GM12878 (cell line): ENCODE measurements around the gene DAPK2. TPM values are rescaled to one million over a fixed set of nuclear protein-coding genes. Genes with fewer than 3 reads are reported as not detected.

Experiments used
- ASH2L ChIP-seq: fragments of 300-600, 200-600 bp; sonication (generic); IDR thresholded peaks from 2 replicates; pipeline ENCODE4 v1.6.1; 2017; ENCODE audit warnings: low read depth, mild to moderate bottlenecking, borderline replicate concordance
- BMI1 ChIP-seq: fragments of 450-650 bp; IDR thresholded peaks from 2 replicates; pipeline ENCODE4 v1.6.1; 2016; ENCODE audit warnings: mild to moderate bottlenecking, moderate library complexity, borderline replicate concordance
- EZH2 ChIP-seq: IDR thresholded peaks from 2 replicates; pipeline ENCODE4 v1.6.1; 2012; ENCODE audit warnings: low read depth, mild to moderate bottlenecking, control low read depth, inconsistent platforms, low read length, borderline replicate concordance; ENCODE audit not compliant: control insufficient read depth
- FOS ChIP-seq: IDR thresholded peaks from 3 replicates; pipeline ENCODE4 v1.6.1; 2011; ENCODE audit warnings: borderline replicate concordance; ENCODE audit not compliant: insufficient read length; ENCODE audit errors: extremely low read depth
- GABPA ChIP-seq: IDR thresholded peaks from 2 replicates; pipeline ENCODE4 v1.6.1; 2014; ENCODE audit warnings: antibody characterized with exemption, low read depth, mild to moderate bottlenecking, inconsistent platforms
- HDAC6 ChIP-seq: fragments of 200-600 bp; sonication (generic); IDR thresholded peaks from one replicate; pipeline ENCODE4 v1.8.0; 2017; ENCODE audit warnings: antibody characterized with exemption; ENCODE audit not compliant: unreplicated experiment
- NFIC ChIP-seq: IDR thresholded peaks from 2 replicates; pipeline ENCODE4 v1.6.1; 2012; ENCODE audit warnings: low read depth, mild to moderate bottlenecking, inconsistent platforms, low read length, moderate library complexity
- NFYA ChIP-seq: IDR thresholded peaks from 2 replicates; pipeline ENCODE4 v1.6.1; 2011; ENCODE audit warnings: low read depth, mild to moderate bottlenecking, low read length, improper control_type of control experiment, borderline replicate concordance
- RAD21 ChIP-seq: IDR thresholded peaks from 2 replicates; pipeline ENCODE4 v1.6.1; 2011; ENCODE audit warnings: mild to moderate bottlenecking, low read depth, low read length, moderate library complexity; ENCODE audit not compliant: insufficient read depth
- RCOR1 ChIP-seq: conservative IDR thresholded peaks from 2 replicates; pipeline ENCODE4 v1.6.1; 2012; ENCODE audit warnings: low read depth, low read length, improper control_type of control experiment
- SMC3 ChIP-seq: IDR thresholded peaks from 2 replicates; pipeline ENCODE4 v1.6.1; 2011; ENCODE audit warnings: low read length, improper control_type of control experiment, borderline replicate concordance
- SUPT20H ChIP-seq: IDR thresholded peaks from 2 replicates; pipeline ENCODE4 v1.6.1; 2011; ENCODE audit warnings: low read depth, mild to moderate bottlenecking, low read length, moderate library complexity, borderline replicate concordance; ENCODE audit not compliant: control insufficient read depth
- polyA plus RNA-seq, 11 experiments: library from polyadenylated mRNA; depleted of rRNA in 4 of 11; unstranded in 6 of 11; stranded (reverse) in 5 of 11; fragments of >200 nt; fragmentation: Nextera tagmentation in 4 of 11; fragmentation: Illumina TruSeq in 1 of 11; extraction: Ambion mirVana in 4 of 11; extraction: Trizol in 1 of 11; gene quantifications; 1 replicate in 1 of 11; 2 replicates in 10 of 11; pipeline versions ENCODE4 v1.2.1 to v1.2.3, GENCODE V29; 2011 to 2016; ENCODE audit warnings: inconsistent platforms in 2 of 11, missing spikeins in 2 of 11, low read depth in 1 of 11
- total RNA-seq, 4 experiments: library from RNA; depleted of rRNA in 3 of 4; stranded (reverse); fragments of >200 nt in 3 of 4; fragmentation: Illumina TruSeq in 1 of 4; extraction: Trizol in 1 of 4; gene quantifications; 2 replicates each; pipeline versions ENCODE4 v1.2.1 to v1.2.3, GENCODE V29; 2013 to 2021
- TF ChIP-seq, protein P1 (sequence below): fragments of 450-650 bp; formaldehyde crosslinking; IDR thresholded peaks from 2 replicates; pipeline ENCODE4 v1.4.0; 2020; ENCODE audit warnings: mild to moderate bottlenecking, moderate library complexity
- TF ChIP-seq, protein P2 (sequence below): IDR thresholded peaks from 2 replicates; pipeline ENCODE4 v1.6.1; 2012; ENCODE audit warnings: low read depth, low read length, improper control_type of control experiment
- TF ChIP-seq, protein P3 (sequence below): fragments of 450-650 bp; IDR thresholded peaks from 2 replicates; pipeline ENCODE4 v1.6.1; 2016; ENCODE audit warnings: mild to moderate bottlenecking, moderate library complexity, borderline replicate concordance
- TF ChIP-seq, protein P4 (sequence below): IDR thresholded peaks from 2 replicates; pipeline ENCODE4 v1.6.1; 2011; ENCODE audit warnings: low read depth, mild to moderate bottlenecking, low read length, moderate library complexity, borderline replicate concordance; ENCODE audit errors: extremely low read depth

The DAPK2 gene
- total and polyA plus RNA-seq, 10 of the 15 experiments (the other 5 are each of a cell fraction or from before 2014, with no cell fraction given) = 0.69 to 8.4 (median 4.1) TPM

DNA sequence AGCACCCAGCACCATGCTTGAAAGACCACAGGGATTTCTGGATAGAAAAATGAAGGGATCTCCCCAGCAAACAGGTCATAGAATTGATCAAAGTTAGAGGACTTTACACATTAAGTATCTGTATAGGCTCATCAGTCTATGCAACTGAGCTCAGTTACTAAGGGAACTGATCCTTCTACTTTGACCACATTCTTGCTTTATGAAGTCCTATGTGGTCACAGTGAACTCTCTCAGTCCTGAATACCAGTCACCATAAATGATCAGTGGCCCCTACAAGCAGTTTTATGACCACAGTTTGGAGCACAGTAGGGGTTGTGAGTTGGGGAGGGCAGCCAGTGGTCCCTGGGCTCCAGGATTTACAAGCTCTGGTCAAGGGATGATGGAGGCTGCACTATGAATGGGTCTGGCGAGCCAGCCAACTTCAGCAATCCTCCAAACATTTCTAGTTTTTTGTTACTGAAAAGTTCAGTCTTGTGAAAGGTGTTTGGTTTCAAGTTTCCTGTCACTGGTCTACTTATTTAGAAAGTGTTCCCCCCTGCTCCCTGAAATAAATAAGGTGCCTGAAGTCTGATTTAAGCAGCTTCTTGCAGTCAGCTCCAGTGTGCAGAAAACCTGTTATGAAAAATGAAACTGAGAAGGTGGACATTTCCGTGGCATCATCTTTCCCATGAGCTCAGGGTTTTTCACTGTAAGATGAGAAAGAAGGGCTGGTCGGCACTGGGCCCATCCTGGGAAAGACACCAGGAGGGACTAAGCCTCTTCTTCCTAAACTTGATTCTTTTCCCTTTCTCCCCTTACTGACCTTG, 75.5 kb downstream of the DAPK2 start (continued):
- TF ChIP-seq, protein P1, sequence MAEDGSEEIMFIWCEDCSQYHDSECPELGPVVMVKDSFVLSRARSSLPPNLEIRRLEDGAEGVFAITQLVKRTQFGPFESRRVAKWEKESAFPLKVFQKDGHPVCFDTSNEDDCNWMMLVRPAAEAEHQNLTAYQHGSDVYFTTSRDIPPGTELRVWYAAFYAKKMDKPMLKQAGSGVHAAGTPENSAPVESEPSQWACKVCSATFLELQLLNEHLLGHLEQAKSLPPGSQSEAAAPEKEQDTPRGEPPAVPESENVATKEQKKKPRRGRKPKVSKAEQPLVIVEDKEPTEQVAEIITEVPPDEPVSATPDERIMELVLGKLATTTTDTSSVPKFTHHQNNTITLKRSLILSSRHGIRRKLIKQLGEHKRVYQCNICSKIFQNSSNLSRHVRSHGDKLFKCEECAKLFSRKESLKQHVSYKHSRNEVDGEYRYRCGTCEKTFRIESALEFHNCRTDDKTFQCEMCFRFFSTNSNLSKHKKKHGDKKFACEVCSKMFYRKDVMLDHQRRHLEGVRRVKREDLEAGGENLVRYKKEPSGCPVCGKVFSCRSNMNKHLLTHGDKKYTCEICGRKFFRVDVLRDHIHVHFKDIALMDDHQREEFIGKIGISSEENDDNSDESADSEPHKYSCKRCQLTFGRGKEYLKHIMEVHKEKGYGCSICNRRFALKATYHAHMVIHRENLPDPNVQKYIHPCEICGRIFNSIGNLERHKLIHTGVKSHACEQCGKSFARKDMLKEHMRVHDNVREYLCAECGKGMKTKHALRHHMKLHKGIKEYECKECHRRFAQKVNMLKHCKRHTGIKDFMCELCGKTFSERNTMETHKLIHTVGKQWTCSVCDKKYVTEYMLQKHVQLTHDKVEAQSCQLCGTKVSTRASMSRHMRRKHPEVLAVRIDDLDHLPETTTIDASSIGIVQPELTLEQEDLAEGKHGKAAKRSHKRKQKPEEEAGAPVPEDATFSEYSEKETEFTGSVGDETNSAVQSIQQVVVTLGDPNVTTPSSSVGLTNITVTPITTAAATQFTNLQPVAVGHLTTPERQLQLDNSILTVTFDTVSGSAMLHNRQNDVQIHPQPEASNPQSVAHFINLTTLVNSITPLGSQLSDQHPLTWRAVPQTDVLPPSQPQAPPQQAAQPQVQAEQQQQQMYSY (CRISPR knock-in tag) = no peak
- no peak for TF ChIP-seq SUPT20H
- no peak for TF ChIP-seq EZH2
- TF ChIP-seq, protein P2, sequence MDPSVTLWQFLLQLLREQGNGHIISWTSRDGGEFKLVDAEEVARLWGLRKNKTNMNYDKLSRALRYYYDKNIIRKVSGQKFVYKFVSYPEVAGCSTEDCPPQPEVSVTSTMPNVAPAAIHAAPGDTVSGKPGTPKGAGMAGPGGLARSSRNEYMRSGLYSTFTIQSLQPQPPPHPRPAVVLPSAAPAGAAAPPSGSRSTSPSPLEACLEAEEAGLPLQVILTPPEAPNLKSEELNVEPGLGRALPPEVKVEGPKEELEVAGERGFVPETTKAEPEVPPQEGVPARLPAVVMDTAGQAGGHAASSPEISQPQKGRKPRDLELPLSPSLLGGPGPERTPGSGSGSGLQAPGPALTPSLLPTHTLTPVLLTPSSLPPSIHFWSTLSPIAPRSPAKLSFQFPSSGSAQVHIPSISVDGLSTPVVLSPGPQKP = no peak
- peak; percentile 82; the same call in 1 of the 2 replicates for TF ChIP-seq ASH2L
- TF ChIP-seq, protein P3, sequence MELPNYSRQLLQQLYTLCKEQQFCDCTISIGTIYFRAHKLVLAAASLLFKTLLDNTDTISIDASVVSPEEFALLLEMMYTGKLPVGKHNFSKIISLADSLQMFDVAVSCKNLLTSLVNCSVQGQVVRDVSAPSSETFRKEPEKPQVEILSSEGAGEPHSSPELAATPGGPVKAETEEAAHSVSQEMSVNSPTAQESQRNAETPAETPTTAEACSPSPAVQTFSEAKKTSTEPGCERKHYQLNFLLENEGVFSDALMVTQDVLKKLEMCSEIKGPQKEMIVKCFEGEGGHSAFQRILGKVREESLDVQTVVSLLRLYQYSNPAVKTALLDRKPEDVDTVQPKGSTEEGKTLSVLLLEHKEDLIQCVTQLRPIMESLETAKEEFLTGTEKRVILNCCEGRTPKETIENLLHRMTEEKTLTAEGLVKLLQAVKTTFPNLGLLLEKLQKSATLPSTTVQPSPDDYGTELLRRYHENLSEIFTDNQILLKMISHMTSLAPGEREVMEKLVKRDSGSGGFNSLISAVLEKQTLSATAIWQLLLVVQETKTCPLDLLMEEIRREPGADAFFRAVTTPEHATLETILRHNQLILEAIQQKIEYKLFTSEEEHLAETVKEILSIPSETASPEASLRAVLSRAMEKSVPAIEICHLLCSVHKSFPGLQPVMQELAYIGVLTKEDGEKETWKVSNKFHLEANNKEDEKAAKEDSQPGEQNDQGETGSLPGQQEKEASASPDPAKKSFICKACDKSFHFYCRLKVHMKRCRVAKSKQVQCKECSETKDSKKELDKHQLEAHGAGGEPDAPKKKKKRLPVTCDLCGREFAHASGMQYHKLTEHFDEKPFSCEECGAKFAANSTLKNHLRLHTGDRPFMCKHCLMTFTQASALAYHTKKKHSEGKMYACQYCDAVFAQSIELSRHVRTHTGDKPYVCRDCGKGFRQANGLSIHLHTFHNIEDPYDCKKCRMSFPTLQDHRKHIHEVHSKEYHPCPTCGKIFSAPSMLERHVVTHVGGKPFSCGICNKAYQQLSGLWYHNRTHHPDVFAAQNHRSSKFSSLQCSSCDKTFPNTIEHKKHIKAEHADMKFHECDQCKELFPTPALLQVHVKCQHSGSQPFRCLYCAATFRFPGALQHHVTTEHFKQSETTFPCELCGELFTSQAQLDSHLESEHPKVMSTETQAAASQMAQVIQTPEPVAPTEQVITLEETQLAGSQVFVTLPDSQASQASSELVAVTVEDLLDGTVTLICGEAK = no peak
- TF ChIP-seq FOS = no peak
- TF ChIP-seq SMC3 = no peak
- peak; percentile 95 for TF ChIP-seq NFIC
- no peak for TF ChIP-seq RCOR1
- TF ChIP-seq GABPA = 0 out of 2 replicates have a peak, but pooled peaks have one; percentile 21
- no peak for TF ChIP-seq NFYA
- TF ChIP-seq BMI1 = peak; percentile 10; the same call in 1 of the 2 replicates
- TF ChIP-seq RAD21 = no peak
- TF ChIP-seq HDAC6 = no peak
- TF ChIP-seq, protein P4, sequence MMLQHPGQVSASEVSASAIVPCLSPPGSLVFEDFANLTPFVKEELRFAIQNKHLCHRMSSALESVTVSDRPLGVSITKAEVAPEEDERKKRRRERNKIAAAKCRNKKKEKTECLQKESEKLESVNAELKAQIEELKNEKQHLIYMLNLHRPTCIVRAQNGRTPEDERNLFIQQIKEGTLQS = no peak
